NT2/D1 (cell line): ENCODE results near the gene FERMT2.

Source experiments
- SUZ12 ChIP-seq: IDR thresholded peaks from 2 replicates; pipeline ENCODE4 v1.6.1; 2011; ENCODE audit not compliant: insufficient read length, insufficient read depth; ENCODE audit errors: extremely low read depth
- YY1 ChIP-seq: IDR thresholded peaks from 2 replicates; pipeline ENCODE4 v1.6.1; 2011; ENCODE audit not compliant: insufficient read length, insufficient read depth

DNA sequence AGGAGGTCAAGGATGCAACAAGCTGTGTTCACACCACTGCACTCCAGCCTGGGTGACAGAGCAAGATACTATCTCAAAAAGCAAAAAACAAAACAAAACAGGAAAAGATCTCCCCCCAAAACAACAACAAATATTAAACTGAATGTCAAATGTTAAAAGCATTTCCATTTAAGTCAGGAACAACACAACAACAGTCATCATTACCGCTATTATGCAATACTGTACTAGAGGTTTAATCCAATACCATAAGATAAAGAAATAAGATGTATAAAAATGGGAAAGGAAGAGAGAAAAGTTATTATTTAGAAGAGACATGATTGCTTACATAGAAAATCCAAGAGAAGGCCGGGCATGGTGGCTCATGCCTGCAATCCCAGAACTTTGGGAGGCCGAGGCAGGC is 36.6 kb downstream of the FERMT2 start:
- no peak for TF ChIP-seq SUZ12
- TF ChIP-seq YY1: no peak
